CD14-positive monocyte (primary cell): Measurements from ENCODE around the gene SNX3. TPM values are rescaled to one million over a fixed set of nuclear protein-coding genes. Genes with fewer than 3 reads are reported as not detected.

Source experiments
- DNase-seq, 3 donors: peaks; one replicate each; pipeline ENCODE4 v3.0.0-alpha.2; 2011 to 2022
- H2AFZ ChIP-seq: 2 replicates; pipeline ENCODE4 v1.6.0; 2012; ENCODE audit warnings: mild to moderate bottlenecking, low read depth, low read length, inconsistent platforms; ENCODE audit not compliant: insufficient read depth, poor library complexity, severe bottlenecking
- H3K27ac ChIP-seq, 2 donors: 1 replicate in 1 of 2; 2 replicates in 1 of 2; pipeline ENCODE4 v1.5.1; 2012 to 2013; ENCODE audit warnings: low read length in 2 of 2, control low read depth in 1 of 2, inconsistent platforms in 1 of 2, low read depth in 1 of 2, mild to moderate bottlenecking in 1 of 2
- H3K27me3 ChIP-seq, 2 donors: one replicate each; pipeline versions ENCODE4 v1.6.0 to v1.6.1; 2011 to 2013; ENCODE audit warnings: low read length in 2 of 2; ENCODE audit not compliant: control insufficient read depth in 2 of 2, insufficient read depth in 2 of 2
- H3K36me3 ChIP-seq, 2 donors: replicated peaks in 1 of 2; 1 replicate in 1 of 2; 2 replicates in 1 of 2; pipeline versions ENCODE4 v1.5.1 to v1.6.1; 2012 to 2013; ENCODE audit warnings: low read length in 2 of 2, control low read depth in 1 of 2, inconsistent platforms in 1 of 2, mild to moderate bottlenecking in 1 of 2; ENCODE audit not compliant: insufficient read depth in 2 of 2, control insufficient read depth in 1 of 2
- H3K4me1 ChIP-seq, 2 donors: 1 replicate in 1 of 2; 2 replicates in 1 of 2; pipeline versions ENCODE4 v1.5.1 to v1.6.1; 2012 to 2013; ENCODE audit warnings: low read length in 2 of 2, control low read depth in 1 of 2, inconsistent platforms in 1 of 2, mild to moderate bottlenecking in 1 of 2, moderate library complexity in 1 of 2; ENCODE audit not compliant: insufficient read depth in 2 of 2, control insufficient read depth in 1 of 2
- H3K4me2 ChIP-seq: replicated peaks from 2 replicates; pipeline ENCODE3; 2012; ENCODE audit warnings: low read length, moderate library complexity, mild to moderate bottlenecking; ENCODE audit not compliant: poor library complexity, severe bottlenecking; ENCODE audit errors: extremely low read depth
- H3K4me3 ChIP-seq, 3 experiments: fragments of 200-600 bp in 1 of 3; sonication (generic) in 1 of 3; replicated peaks in 1 of 3; 1 replicate in 2 of 3; 2 replicates in 1 of 3; pipeline ENCODE4 v1.5.1; 2011 to 2013; ENCODE audit warnings: low read length in 3 of 3, mild to moderate bottlenecking in 3 of 3, control low read depth in 2 of 3, low read depth in 2 of 3, inconsistent platforms in 1 of 3, moderate library complexity in 1 of 3
- H3K79me2 ChIP-seq: 2 replicates; pipeline ENCODE4 v1.6.0; 2012; ENCODE audit warnings: mild to moderate bottlenecking, control low read depth, inconsistent platforms, low read length, moderate library complexity; ENCODE audit not compliant: insufficient read depth
- H3K9ac ChIP-seq: 2 replicates; pipeline ENCODE4 v1.6.0; 2017; ENCODE audit warnings: low read length, mild to moderate bottlenecking; ENCODE audit not compliant: insufficient read depth, poor library complexity, severe bottlenecking
- H3K9me3 ChIP-seq, 2 donors: replicated peaks in 1 of 2; 1 replicate in 1 of 2; 2 replicates in 1 of 2; pipeline versions ENCODE4 v1.5.1 to v1.6.1; 2012 to 2013; ENCODE audit warnings: low read length in 2 of 2, control low read depth in 1 of 2; ENCODE audit not compliant: control insufficient read depth in 1 of 2, insufficient read depth in 1 of 2
- H4K20me1 ChIP-seq: 2 replicates; pipeline ENCODE4 v1.6.0; 2012; ENCODE audit warnings: mild to moderate bottlenecking, low read length, control low read depth, moderate library complexity; ENCODE audit not compliant: insufficient read depth
- H3K27ac Mint-ChIP-seq, 7 donors: one replicate each; pipeline ENCODE4 v1.8.0; 2020; ENCODE audit warnings: mild to moderate bottlenecking in 7 of 7, mixed read lengths in 7 of 7, moderate library complexity in 6 of 7, inconsistent platforms in 2 of 7
- H3K27me3 Mint-ChIP-seq, 3 donors: one replicate each; pipeline ENCODE4 v1.8.0; 2021 to 2022; ENCODE audit warnings: low read depth in 3 of 3, mild to moderate bottlenecking in 3 of 3, mixed read lengths in 3 of 3, moderate library complexity in 3 of 3, inconsistent platforms in 1 of 3
- H3K36me3 Mint-ChIP-seq, 2 donors: one replicate each; pipeline ENCODE4 v1.8.0; 2020; ENCODE audit warnings: mixed read lengths in 2 of 2, inconsistent platforms in 1 of 2, mild to moderate bottlenecking in 1 of 2
- H3K4me1 Mint-ChIP-seq: one replicate; pipeline ENCODE4 v1.8.0; 2020; ENCODE audit warnings: mild to moderate bottlenecking, mixed read lengths
- H3K4me3 Mint-ChIP-seq, 2 donors: one replicate each; pipeline ENCODE4 v1.8.0; 2020; ENCODE audit warnings: mild to moderate bottlenecking in 2 of 2, mixed read lengths in 2 of 2, moderate library complexity in 1 of 2
- H3K9me3 Mint-ChIP-seq, 7 donors: one replicate each; pipeline ENCODE4 v1.8.0; 2020 to 2022; ENCODE audit warnings: mixed read lengths in 7 of 7, mild to moderate bottlenecking in 6 of 7, moderate library complexity in 6 of 7, inconsistent platforms in 2 of 7
- WGBS: methylation state at CpG from one replicate; pipeline ENCODE4 v1.1.5; 2013; ENCODE audit warnings: missing lambda C conversion rate; ENCODE audit not compliant: insufficient coverage; 5-methylcytosine and 5-hydroxymethylcytosine counted together
- intact Hi-C, 2 donors: fragments of 100-400 bp; cut with micrococcal nuclease; formaldehyde crosslinking; loops; one replicate each; pipeline versions ENCODE4 v1.15.0 to v1.15.1; 2023
- polyA plus RNA-seq, 3 donors: library from polyadenylated mRNA; depleted of rRNA in 1 of 3; unstranded in 2 of 3; stranded (reverse) in 1 of 3; fragments of 300-500 nt in 2 of 3; fragments of >200 nt in 1 of 3; fragmentation: Illumina TruSeq in 2 of 3; gene quantifications; 1 replicate in 2 of 3; 2 replicates in 1 of 3; pipeline ENCODE4 v1.2.3, GENCODE V29; 2012 to 2021
- TF ChIP-seq, protein P1 (sequence below): fragments of 200-600 bp; IDR thresholded peaks from one replicate; pipeline ENCODE4 v1.8.0; 2022; ENCODE audit warnings: antibody characterized with exemption, mild to moderate bottlenecking

SNX3 gene
- polyA plus RNA-seq, 3 donors = 134 to 441 (median 394) TPM

DNA sequence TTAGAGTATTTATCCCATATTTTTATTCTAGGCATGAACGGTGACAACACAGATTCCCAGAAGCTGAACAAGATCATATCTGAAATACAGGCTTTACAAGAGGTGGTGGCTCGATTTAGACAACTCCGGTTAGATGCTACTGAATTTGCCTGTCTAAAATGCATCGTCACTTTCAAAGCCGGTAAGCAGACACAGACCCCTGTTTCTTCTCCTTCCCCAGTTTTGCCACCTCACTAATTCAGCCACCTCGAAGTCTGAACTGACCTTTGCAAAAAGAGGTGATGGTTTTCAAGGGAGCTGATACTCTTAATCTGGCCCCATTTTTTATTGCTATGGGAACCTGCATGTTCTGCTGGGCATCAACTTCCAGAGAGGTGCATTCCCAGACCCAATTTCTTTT, 80.1 kb downstream of the SNX3 start:
- no peak overlapping the region for H2AFZ ChIP-seq
- peaks cover 63 to 88% of the 10 kb centered on the region in 2 donors for H3K27me3 ChIP-seq
- H3K79me2 ChIP-seq = no peaks in the 10 kb centered on the region
- DNase-seq = no peak
- Mint-ChIP-seq H3K4me3 (peak overlapping the region in 1 of 2 donors; percentile 54), H3K36me3 (peaks cover 0 to 4% of the 10 kb centered on the region in 2 donors), H3K4me1 (peaks cover 11% of the 10 kb centered on the region), H3K27me3 (peaks cover 71 to 88% (median 85%) of the 10 kb centered on the region in 3 donors), H3K27ac (no peak overlapping the region), H3K9me3 (peaks cover 0 to 5% (median 1%) of the 10 kb centered on the region in 7 donors)
- H3K4me1 ChIP-seq = peaks cover 6 to 9% of the 10 kb centered on the region in 2 donors
- no peaks in the 10 kb centered on the region for H3K36me3 ChIP-seq
- peaks cover 7 to 16% of the 10 kb centered on the region in 2 donors for H3K9me3 ChIP-seq
- no peak overlapping the region for H3K4me3 ChIP-seq
- H3K27ac ChIP-seq = no peak overlapping the region
- no peak overlapping the region for H3K4me2 ChIP-seq
- intact Hi-C loops = no loop called here
- 65% methylated on average over 3 of the region's 6 CpGs for WGBS
- TF ChIP-seq, protein P1, sequence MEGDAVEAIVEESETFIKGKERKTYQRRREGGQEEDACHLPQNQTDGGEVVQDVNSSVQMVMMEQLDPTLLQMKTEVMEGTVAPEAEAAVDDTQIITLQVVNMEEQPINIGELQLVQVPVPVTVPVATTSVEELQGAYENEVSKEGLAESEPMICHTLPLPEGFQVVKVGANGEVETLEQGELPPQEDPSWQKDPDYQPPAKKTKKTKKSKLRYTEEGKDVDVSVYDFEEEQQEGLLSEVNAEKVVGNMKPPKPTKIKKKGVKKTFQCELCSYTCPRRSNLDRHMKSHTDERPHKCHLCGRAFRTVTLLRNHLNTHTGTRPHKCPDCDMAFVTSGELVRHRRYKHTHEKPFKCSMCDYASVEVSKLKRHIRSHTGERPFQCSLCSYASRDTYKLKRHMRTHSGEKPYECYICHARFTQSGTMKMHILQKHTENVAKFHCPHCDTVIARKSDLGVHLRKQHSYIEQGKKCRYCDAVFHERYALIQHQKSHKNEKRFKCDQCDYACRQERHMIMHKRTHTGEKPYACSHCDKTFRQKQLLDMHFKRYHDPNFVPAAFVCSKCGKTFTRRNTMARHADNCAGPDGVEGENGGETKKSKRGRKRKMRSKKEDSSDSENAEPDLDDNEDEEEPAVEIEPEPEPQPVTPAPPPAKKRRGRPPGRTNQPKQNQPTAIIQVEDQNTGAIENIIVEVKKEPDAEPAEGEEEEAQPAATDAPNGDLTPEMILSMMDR = no peak
- H4K20me1 ChIP-seq = no peaks in the 10 kb centered on the region
- no peak overlapping the region for H3K9ac ChIP-seq

DNA sequence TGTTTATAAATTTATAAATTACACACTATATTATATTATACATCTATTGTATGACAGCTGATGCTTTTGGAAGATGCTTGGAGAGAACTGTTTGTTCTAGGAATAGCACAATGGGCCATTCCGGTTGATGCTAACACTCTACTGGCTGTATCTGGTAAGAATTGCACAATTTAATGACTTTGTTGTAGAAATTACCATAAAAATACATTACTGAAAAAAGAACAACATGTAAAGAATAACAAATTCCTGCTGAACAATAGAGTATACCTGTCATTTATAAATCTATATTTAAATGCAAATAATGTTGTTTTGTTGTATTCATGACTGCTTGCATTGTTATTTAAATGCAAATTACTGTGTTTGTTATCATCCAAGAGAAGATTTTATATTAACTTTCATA, 80.6 kb downstream of the SNX3 start:
- Mint-ChIP-seq H3K9me3 (peaks cover 0 to 9% (median 5%) of the 10 kb centered on the region in 7 donors), H3K27ac (no peak overlapping the region), H3K4me3 (no peak overlapping the region), H3K36me3 (peaks cover 0 to 6% of the 10 kb centered on the region in 2 donors), H3K4me1 (peaks cover 16% of the 10 kb centered on the region), H3K27me3 (peaks cover 73 to 89% (median 85%) of the 10 kb centered on the region in 3 donors)
- peaks cover 65 to 88% of the 10 kb centered on the region in 2 donors for H3K27me3 ChIP-seq
- H4K20me1 ChIP-seq = no peaks in the 10 kb centered on the region
- no CpG with 5 or more reads among the region's 1 CpG for WGBS
- H3K27ac ChIP-seq = no peak overlapping the region
- no peak overlapping the region for H3K9ac ChIP-seq
- TF ChIP-seq, protein P1 = no peak
- H3K79me2 ChIP-seq = no peaks in the 10 kb centered on the region
- DNase-seq = no peak
- H3K9me3 ChIP-seq = peaks cover 10 to 21% of the 10 kb centered on the region in 2 donors
- H2AFZ ChIP-seq = no peak overlapping the region
- no peak overlapping the region for H3K4me2 ChIP-seq
- H3K4me3 ChIP-seq = no peak overlapping the region
- intact Hi-C loops = no loop called here
- H3K4me1 ChIP-seq = peaks cover 12% of the 10 kb centered on the region in 2 donors
- H3K36me3 ChIP-seq = no peaks in the 10 kb centered on the region
